SK-N-SH (cell line): ENCODE measurements around the gene SMAD7. TPM values are rescaled to one million over a fixed set of nuclear protein-coding genes. Genes with fewer than 3 reads are reported as not detected.

Experiments used
- CTCF ChIA-PET: fragments of 300-600, 350-600 bp; formaldehyde crosslinking; extraction: SDS; loops from one replicate; lab custom pipeline; 2021; lab: Yijun Ruan, JAX
- POLR2A ChIA-PET: fragments of 350-600 bp; sonication (Branson Sonifier 250); formaldehyde crosslinking; extraction: SDS; loops from one replicate; lab custom pipeline; 2020; ENCODE audit warnings: antibody characterized with exemption, inconsistent platforms; lab: Yijun Ruan, JAX
- DNase-seq: peaks from one replicate; pipeline ENCODE4 v3.0.0; 2012
- H2AFZ ChIP-seq: fragments of 200-600 bp; sonication (generic); 2 replicates; pipeline ENCODE4 v1.8.1; 2016; ENCODE audit warnings: antibody characterized with exemption, mild to moderate bottlenecking, low read depth
- H3F3A ChIP-seq: fragments of 200-600 bp; sonication (generic); replicated peaks from 2 replicates; pipeline ENCODE3; 2016; ENCODE audit warnings: antibody characterized with exemption, mild to moderate bottlenecking; ENCODE audit not compliant: insufficient read depth
- H3K27ac ChIP-seq, 2 experiments: fragments of 200-500 bp in 1 of 2; fragments of 200-600 bp in 1 of 2; sonication (Bioruptor generic) in 1 of 2; sonication (generic), shearing (Covaris generic) in 1 of 2; 2 replicates each; pipeline versions ENCODE4 v1.5.1 to v1.6.1; 2014 to 2016; ENCODE audit warnings: low read depth in 2 of 2, inconsistent platforms in 1 of 2, low read length in 1 of 2, mild to moderate bottlenecking in 1 of 2, mixed read lengths in 1 of 2
- H3K27me3 ChIP-seq: fragments of 200-600 bp; sonication (generic), shearing (Covaris generic); 2 replicates; pipeline ENCODE4 v1.6.1; 2016; ENCODE audit warnings: mixed run types; ENCODE audit not compliant: insufficient read depth
- H3K36me3 ChIP-seq, 2 experiments: fragments of 200-500 bp in 1 of 2; fragments of 200-600 bp in 1 of 2; sonication (Bioruptor generic) in 1 of 2; sonication (generic) in 1 of 2; replicated peaks in 1 of 2; 2 replicates each; pipeline versions ENCODE3 to v1.5.1; 2014 to 2016; ENCODE audit warnings: low read length in 1 of 2, mild to moderate bottlenecking in 1 of 2; ENCODE audit not compliant: insufficient read depth in 2 of 2, control insufficient read depth in 1 of 2
- H3K4me1 ChIP-seq, 2 experiments: fragments of 200-500 bp in 1 of 2; fragments of 200-600 bp in 1 of 2; sonication (Bioruptor generic) in 1 of 2; sonication (generic), shearing (Covaris generic) in 1 of 2; 2 replicates each; pipeline versions ENCODE4 v1.5.1 to v1.6.1; 2014 to 2016; ENCODE audit warnings: low read depth in 1 of 2, low read length in 1 of 2, mixed run types in 1 of 2; ENCODE audit not compliant: insufficient read depth in 2 of 2, control insufficient read depth in 1 of 2
- H3K4me2 ChIP-seq: fragments of 200-600 bp; sonication (generic), shearing (Covaris generic); 2 replicates; pipeline ENCODE4 v1.6.1; 2017; ENCODE audit warnings: mixed run types
- H3K4me3 ChIP-seq, 2 experiments: fragments of 200-500 bp in 1 of 2; fragments of 200-600 bp in 1 of 2; sonication (Bioruptor generic) in 1 of 2; sonication (generic), shearing (Covaris generic) in 1 of 2; 2 replicates each; pipeline versions ENCODE4 v1.5.1 to v1.8.1; 2014 to 2016; ENCODE audit warnings: low read depth in 2 of 2, inconsistent platforms in 1 of 2, low read length in 1 of 2, mild to moderate bottlenecking in 1 of 2, mixed read lengths in 1 of 2, moderate library complexity in 1 of 2
- H3K79me2 ChIP-seq: fragments of 200-600 bp; sonication (generic); 2 replicates; pipeline ENCODE4 v1.8.1; 2017; ENCODE audit warnings: mild to moderate bottlenecking; ENCODE audit not compliant: insufficient read depth
- H3K9ac ChIP-seq: fragments of 200-600 bp; sonication (generic); 2 replicates; pipeline ENCODE4 v1.6.1; 2017; ENCODE audit warnings: mixed run types
- H3K9me2 ChIP-seq: fragments of 200-600 bp; sonication (generic); 2 replicates; pipeline ENCODE4 v1.6.1; 2017; ENCODE audit warnings: mixed run types
- H3K9me3 ChIP-seq: fragments of 200-600 bp; sonication (generic); 2 replicates; pipeline ENCODE4 v1.6.1; 2017; ENCODE audit warnings: mixed run types, mild to moderate bottlenecking, moderate library complexity
- H4K20me1 ChIP-seq: fragments of 200-600 bp; sonication (generic); 2 replicates; pipeline ENCODE4 v1.6.1; 2017; ENCODE audit warnings: mild to moderate bottlenecking, mixed run types; ENCODE audit not compliant: insufficient read depth
- EZH2phosphoT487 ChIP-seq: fragments of 200-600 bp; sonication (generic); IDR thresholded peaks from 2 replicates; pipeline ENCODE4 v1.6.1; 2017; ENCODE audit warnings: low read depth, mixed run types, mild to moderate bottlenecking, antibody characterized with exemption, moderate library complexity, borderline replicate concordance
- FOSL2 ChIP-seq: IDR thresholded peaks from 2 replicates; pipeline ENCODE4 v1.4.0; 2012; ENCODE audit warnings: low read depth, mild to moderate bottlenecking, moderate library complexity, borderline replicate concordance
- FOXJ3 ChIP-seq: sonication (generic); formaldehyde crosslinking; IDR thresholded peaks from 2 replicates; pipeline ENCODE4 v1.5.1; 2020; ENCODE audit warnings: mild to moderate bottlenecking, missing genetic modification reagents
- FOXM1 ChIP-seq: IDR thresholded peaks from 2 replicates; pipeline ENCODE4 v1.4.0; 2012; ENCODE audit warnings: low read depth, mild to moderate bottlenecking
- GATA2 ChIP-seq: sonication (generic); formaldehyde crosslinking; IDR thresholded peaks from 2 replicates; pipeline ENCODE4 v1.5.0; 2020; ENCODE audit warnings: mild to moderate bottlenecking, missing genetic modification reagents
- JUND ChIP-seq: IDR thresholded peaks from 2 replicates; pipeline ENCODE4 v1.4.0; 2012
- MEF2A ChIP-seq: IDR thresholded peaks from 2 replicates; pipeline ENCODE4 v1.4.0; 2012; ENCODE audit warnings: low read depth, borderline replicate concordance
- MXI1 ChIP-seq: IDR thresholded peaks from 2 replicates; pipeline ENCODE4 v1.6.1; 2012; ENCODE audit warnings: mild to moderate bottlenecking, low read depth, low read length, improper control_type of control experiment
- RAD21 ChIP-seq: IDR thresholded peaks from 2 replicates; pipeline ENCODE4 v1.6.1; 2012; ENCODE audit warnings: mild to moderate bottlenecking, low read length
- RFX5 ChIP-seq: IDR thresholded peaks from 2 replicates; pipeline ENCODE4 v1.6.1; 2012; ENCODE audit warnings: mild to moderate bottlenecking, improper control_type of control experiment, low read length
- SIN3A ChIP-seq: IDR thresholded peaks from 2 replicates; pipeline ENCODE4 v1.6.1; 2012; ENCODE audit warnings: low read depth, mild to moderate bottlenecking, low read length, moderate library complexity, borderline replicate concordance
- SMC3 ChIP-seq: IDR thresholded peaks from 2 replicates; pipeline ENCODE4 v1.6.1; 2012; ENCODE audit warnings: low read depth, low read length, improper control_type of control experiment
- TAF1 ChIP-seq: IDR thresholded peaks from 2 replicates; pipeline ENCODE4 v1.6.1; 2012; ENCODE audit warnings: low read depth, mild to moderate bottlenecking, low read length, moderate library complexity, borderline replicate concordance
- TCF12 ChIP-seq: IDR thresholded peaks from 2 replicates; pipeline ENCODE4 v1.4.0; 2012
- YY1 ChIP-seq: IDR thresholded peaks from 2 replicates; pipeline ENCODE4 v1.4.0; 2012; ENCODE audit warnings: low read depth, mild to moderate bottlenecking
- whole genome bisulfite sequencing: methylation state at CpG from one replicate; pipeline ENCODE4 v1.1.6; 2017; ENCODE audit warnings: low lambda C conversion rate; 5-methylcytosine and 5-hydroxymethylcytosine counted together
- polyA plus RNA-seq, 3 experiments: library from polyadenylated mRNA; depleted of rRNA; stranded (reverse); fragments of >200 nt; gene quantifications; 2 replicates each; pipeline ENCODE4 v1.2.3, GENCODE V29; 2012
- TF ChIP-seq, protein P1 (sequence below): IDR thresholded peaks from 2 replicates; pipeline ENCODE4 v1.6.1; 2012; ENCODE audit warnings: mild to moderate bottlenecking, low read depth, low read length, moderate library complexity
- TF ChIP-seq, protein P2 (sequence below): fragments of 200-600 bp; sonication (generic); IDR thresholded peaks from 2 replicates; pipeline ENCODE4 v1.6.1; 2017; ENCODE audit warnings: antibody characterized with exemption, mild to moderate bottlenecking, moderate library complexity
- TF ChIP-seq, protein P3 (sequence below): IDR thresholded peaks from 2 replicates; pipeline ENCODE4; 2012

The SMAD7 gene
- polyA plus RNA-seq, 1 of the 3 experiments (the other 2 are of a cell fraction) = 20.0 TPM

DNA sequence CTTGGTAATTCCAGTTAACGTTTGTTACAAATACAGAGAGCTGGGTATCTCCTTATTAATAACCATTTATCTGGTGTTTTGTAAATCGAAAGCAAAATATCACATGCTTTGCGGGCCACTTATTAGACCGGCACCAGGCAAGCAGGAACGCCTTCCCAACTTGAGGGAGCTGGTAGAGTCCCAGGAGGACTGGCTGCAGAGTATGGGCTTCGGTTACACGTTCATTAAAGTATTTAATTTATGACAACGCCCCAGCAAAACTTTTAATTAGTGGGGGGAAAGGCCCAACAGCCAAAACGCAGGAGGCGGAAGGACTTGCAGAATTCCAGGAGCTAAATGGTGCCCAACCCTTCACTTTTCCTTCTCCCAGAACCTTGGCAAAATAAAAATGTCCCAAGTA is 3.7 kb downstream of the SMAD7 start:
- Histone ChIP-seq H4K20me1 (peaks cover 90% of the 10 kb centered on the region), H3K9me2 (no peaks in the 10 kb centered on the region), H2AFZ (no peak overlapping the region), H3K4me2 (peak overlapping the region; percentile 91), H3K79me2 (peaks cover 96% of the 10 kb centered on the region), H3K27ac (peak overlapping the region; percentile 84 to 96), H3K4me1 (peaks cover 32 to 50% of the 10 kb centered on the region in 2 experiments), H3K27me3 (no peaks in the 10 kb centered on the region), H3K9me3 (no peaks in the 10 kb centered on the region), H3K36me3 (peaks cover 23 to 55% of the 10 kb centered on the region in 2 experiments), H3F3A (peaks cover 66% of the 10 kb centered on the region), H3K9ac (peak overlapping the region; percentile 91), H3K4me3 (peak overlapping the region; percentile 92 to 98)
- no peak for TF ChIP-seq GATA2 (CRISPR knock-in tag)
- TF ChIP-seq TCF12 = no peak
- TF ChIP-seq FOXJ3 (CRISPR knock-in tag) = no peak
- TF ChIP-seq MXI1 = no peak
- no peak for TF ChIP-seq FOSL2
- TF ChIP-seq RAD21 = no peak
- TF ChIP-seq RFX5 = no peak
- TF ChIP-seq FOXM1 = no peak
- no peak for TF ChIP-seq YY1
- TF ChIP-seq, protein P1, sequence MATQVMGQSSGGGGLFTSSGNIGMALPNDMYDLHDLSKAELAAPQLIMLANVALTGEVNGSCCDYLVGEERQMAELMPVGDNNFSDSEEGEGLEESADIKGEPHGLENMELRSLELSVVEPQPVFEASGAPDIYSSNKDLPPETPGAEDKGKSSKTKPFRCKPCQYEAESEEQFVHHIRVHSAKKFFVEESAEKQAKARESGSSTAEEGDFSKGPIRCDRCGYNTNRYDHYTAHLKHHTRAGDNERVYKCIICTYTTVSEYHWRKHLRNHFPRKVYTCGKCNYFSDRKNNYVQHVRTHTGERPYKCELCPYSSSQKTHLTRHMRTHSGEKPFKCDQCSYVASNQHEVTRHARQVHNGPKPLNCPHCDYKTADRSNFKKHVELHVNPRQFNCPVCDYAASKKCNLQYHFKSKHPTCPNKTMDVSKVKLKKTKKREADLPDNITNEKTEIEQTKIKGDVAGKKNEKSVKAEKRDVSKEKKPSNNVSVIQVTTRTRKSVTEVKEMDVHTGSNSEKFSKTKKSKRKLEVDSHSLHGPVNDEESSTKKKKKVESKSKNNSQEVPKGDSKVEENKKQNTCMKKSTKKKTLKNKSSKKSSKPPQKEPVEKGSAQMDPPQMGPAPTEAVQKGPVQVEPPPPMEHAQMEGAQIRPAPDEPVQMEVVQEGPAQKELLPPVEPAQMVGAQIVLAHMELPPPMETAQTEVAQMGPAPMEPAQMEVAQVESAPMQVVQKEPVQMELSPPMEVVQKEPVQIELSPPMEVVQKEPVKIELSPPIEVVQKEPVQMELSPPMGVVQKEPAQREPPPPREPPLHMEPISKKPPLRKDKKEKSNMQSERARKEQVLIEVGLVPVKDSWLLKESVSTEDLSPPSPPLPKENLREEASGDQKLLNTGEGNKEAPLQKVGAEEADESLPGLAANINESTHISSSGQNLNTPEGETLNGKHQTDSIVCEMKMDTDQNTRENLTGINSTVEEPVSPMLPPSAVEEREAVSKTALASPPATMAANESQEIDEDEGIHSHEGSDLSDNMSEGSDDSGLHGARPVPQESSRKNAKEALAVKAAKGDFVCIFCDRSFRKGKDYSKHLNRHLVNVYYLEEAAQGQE = no peak
- no peak for TF ChIP-seq TAF1
- TF ChIP-seq, protein P2, sequence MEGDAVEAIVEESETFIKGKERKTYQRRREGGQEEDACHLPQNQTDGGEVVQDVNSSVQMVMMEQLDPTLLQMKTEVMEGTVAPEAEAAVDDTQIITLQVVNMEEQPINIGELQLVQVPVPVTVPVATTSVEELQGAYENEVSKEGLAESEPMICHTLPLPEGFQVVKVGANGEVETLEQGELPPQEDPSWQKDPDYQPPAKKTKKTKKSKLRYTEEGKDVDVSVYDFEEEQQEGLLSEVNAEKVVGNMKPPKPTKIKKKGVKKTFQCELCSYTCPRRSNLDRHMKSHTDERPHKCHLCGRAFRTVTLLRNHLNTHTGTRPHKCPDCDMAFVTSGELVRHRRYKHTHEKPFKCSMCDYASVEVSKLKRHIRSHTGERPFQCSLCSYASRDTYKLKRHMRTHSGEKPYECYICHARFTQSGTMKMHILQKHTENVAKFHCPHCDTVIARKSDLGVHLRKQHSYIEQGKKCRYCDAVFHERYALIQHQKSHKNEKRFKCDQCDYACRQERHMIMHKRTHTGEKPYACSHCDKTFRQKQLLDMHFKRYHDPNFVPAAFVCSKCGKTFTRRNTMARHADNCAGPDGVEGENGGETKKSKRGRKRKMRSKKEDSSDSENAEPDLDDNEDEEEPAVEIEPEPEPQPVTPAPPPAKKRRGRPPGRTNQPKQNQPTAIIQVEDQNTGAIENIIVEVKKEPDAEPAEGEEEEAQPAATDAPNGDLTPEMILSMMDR = no peak
- no peak for TF ChIP-seq EZH2phosphoT487
- TF ChIP-seq JUND = no peak
- no peak for TF ChIP-seq SMC3
- TF ChIP-seq, protein P3, sequence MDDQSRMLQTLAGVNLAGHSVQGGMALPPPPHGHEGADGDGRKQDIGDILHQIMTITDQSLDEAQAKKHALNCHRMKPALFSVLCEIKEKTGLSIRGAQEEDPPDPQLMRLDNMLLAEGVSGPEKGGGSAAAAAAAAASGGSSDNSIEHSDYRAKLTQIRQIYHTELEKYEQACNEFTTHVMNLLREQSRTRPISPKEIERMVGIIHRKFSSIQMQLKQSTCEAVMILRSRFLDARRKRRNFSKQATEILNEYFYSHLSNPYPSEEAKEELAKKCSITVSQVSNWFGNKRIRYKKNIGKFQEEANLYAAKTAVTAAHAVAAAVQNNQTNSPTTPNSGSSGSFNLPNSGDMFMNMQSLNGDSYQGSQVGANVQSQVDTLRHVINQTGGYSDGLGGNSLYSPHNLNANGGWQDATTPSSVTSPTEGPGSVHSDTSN = no peak
- TF ChIP-seq SIN3A = no peak; the same call in 1 of the 2 replicates
- TF ChIP-seq MEF2A = no peak
- no peak for DNase-seq
- 9% methylated on average over 10 of the region's 10 CpGs for WGBS
- POLR2A ChIA-PET = interaction anchor here (0.6 kb wide), 1 partner anchor 88 kb away, joined by 3 read pairs; no protein-coding TSS in a partner anchor
- CTCF ChIA-PET = interaction anchor here (0.7 to 4.4 kb wide), 5 partner anchors 49 to 165 kb away, joined by 3 to 16 read pairs (median 4); no protein-coding TSS in a partner anchor
